Skeletal muscle tissue (tissue), 4 donors: ENCODE results near the gene TNIP2. TPM values are rescaled to one million over a fixed set of nuclear protein-coding genes. Genes with fewer than 3 reads are reported as not detected.
A peak's percentile ranks its signal among the peaks of the same experiment; 100 is the strongest.

Experiments used
- H3K27ac ChIP-seq: one replicate; pipeline ENCODE4 v1.7.0; 2013; ENCODE audit warnings: mild to moderate bottlenecking, low read depth, low read length, inconsistent platforms
- H3K27me3 ChIP-seq, 3 donors: one replicate each; pipeline ENCODE4 v1.7.0; 2013; ENCODE audit warnings: low read length in 3 of 3; ENCODE audit not compliant: control insufficient read depth in 3 of 3, insufficient read depth in 3 of 3
- H3K36me3 ChIP-seq, 3 donors: one replicate each; pipeline ENCODE4 v1.7.0; 2013; ENCODE audit warnings: low read length in 3 of 3; ENCODE audit not compliant: control insufficient read depth in 3 of 3, insufficient read depth in 3 of 3
- H3K4me1 ChIP-seq, 3 donors: one replicate each; pipeline ENCODE4 v1.7.0; 2013; ENCODE audit warnings: low read length in 3 of 3, mild to moderate bottlenecking in 3 of 3; ENCODE audit not compliant: control insufficient read depth in 3 of 3, insufficient read depth in 3 of 3
- H3K4me3 ChIP-seq, 3 donors: one replicate each; pipeline ENCODE4 v1.7.0; 2013; ENCODE audit warnings: low read length in 3 of 3
- H3K9ac ChIP-seq, 3 donors: one replicate each; pipeline ENCODE4 v1.7.0; 2013; ENCODE audit warnings: low read length in 3 of 3, mild to moderate bottlenecking in 3 of 3, moderate library complexity in 2 of 3, low read depth in 1 of 3
- H3K9me3 ChIP-seq, 3 donors: one replicate each; pipeline ENCODE4 v1.7.0; 2013; ENCODE audit warnings: low read length in 3 of 3; ENCODE audit not compliant: control insufficient read depth in 3 of 3
- total RNA-seq: library from RNA; depleted of rRNA; stranded (reverse); fragments of >200 nt; gene quantifications from one replicate; pipeline ENCODE4 v1.2.3, GENCODE V29; 2014
- donor health status: Osteomylitis.

Gene TNIP2
- total RNA-seq, 1 donor from 2014 or later = 14.6 TPM

GRCh38 chr4:2793586-2794485 lies 37.7 kb upstream of the TNIP2 start:
- Histone ChIP-seq H3K27ac (peak overlapping the region; percentile 62), H3K9me3 (no peaks in the 10 kb centered on the region), H3K4me1 (peaks cover 51 to 59% (median 58%) of the 10 kb centered on the region in 3 donors), H3K27me3 (no peaks in the 10 kb centered on the region), H3K4me3 (peak overlapping the region; percentile 69 to 73 (median 70)), H3K9ac (peak overlapping the region; percentile 61 to 74 (median 72)), H3K36me3 (no peaks in the 10 kb centered on the region)

- H3K27ac ChIP-seq = peak within 1 kb of the TSS; percentile 62
- no peaks in the 10 kb centered on the region for H3K9me3 ChIP-seq
- H3K4me3 ChIP-seq = peak within 1 kb of the TSS; percentile 69 to 73 (median 70)
- peak within 1 kb of the TSS; percentile 61 to 74 (median 72) for H3K9ac ChIP-seq
- peaks cover 52 to 59% (median 57%) of the 10 kb centered on the region in 3 donors for H3K4me1 ChIP-seq
- H3K27me3 ChIP-seq = no peaks in the 10 kb centered on the region
- no peaks in the 10 kb centered on the region for H3K36me3 ChIP-seq
Observed at GRCh38 chr4:2792711-2793585, 36.8 kb upstream of the TNIP2 start, which contains the start of gene SH3BP2. SH3BP2 (plus strand) TSS chr4:2793085; CDS start chr4:2820618, 27,533 bp downstream.

GRCh38 chr4:2792396-2792710 lies 36.2 kb upstream of the TNIP2 start:
- no peak overlapping the region for H3K27ac ChIP-seq
- H3K36me3 ChIP-seq = no peaks in the 10 kb centered on the region
- H3K4me1 ChIP-seq = peaks cover 52 to 59% (median 57%) of the 10 kb centered on the region in 3 donors
- H3K9ac ChIP-seq = no peak overlapping the region
- no peaks in the 10 kb centered on the region for H3K9me3 ChIP-seq
- H3K4me3 ChIP-seq = no peak overlapping the region
- H3K27me3 ChIP-seq = no peaks in the 10 kb centered on the region

GRCh38 chr4:2791518-2792395 lies 35.6 kb upstream of the TNIP2 start:
- Histone ChIP-seq H3K36me3 (no peaks in the 10 kb centered on the region), H3K4me1 (peaks cover 51 to 58% (median 55%) of the 10 kb centered on the region in 3 donors), H3K9me3 (no peaks in the 10 kb centered on the region), H3K27ac (no peak overlapping the region), H3K9ac (no peak overlapping the region), H3K4me3 (no peak overlapping the region), H3K27me3 (no peaks in the 10 kb centered on the region)

- Histone ChIP-seq H3K27me3 (no peaks in the 10 kb centered on the region), H3K4me3 (no peak overlapping the region), H3K36me3 (no peaks in the 10 kb centered on the region), H3K4me1 (peaks cover 45 to 57% (median 55%) of the 10 kb centered on the region in 3 donors), H3K27ac (no peak overlapping the region), H3K9ac (no peak overlapping the region), H3K9me3 (no peaks in the 10 kb centered on the region)
Observed at GRCh38 chr4:2790583-2791517, 34.7 kb upstream of the TNIP2 start.

- Histone ChIP-seq H3K4me3 (no peak overlapping the region), H3K4me1 (peaks cover 37 to 50% (median 48%) of the 10 kb centered on the region in 3 donors), H3K9me3 (no peaks in the 10 kb centered on the region), H3K27me3 (no peaks in the 10 kb centered on the region), H3K9ac (no peak overlapping the region), H3K27ac (no peak overlapping the region), H3K36me3 (no peaks in the 10 kb centered on the region)
Observed at GRCh38 chr4:2789793-2790582, 33.9 kb upstream of the TNIP2 start.

- H3K4me3 ChIP-seq = no peak overlapping the region
- no peak overlapping the region for H3K27ac ChIP-seq
- no peak overlapping the region for H3K9ac ChIP-seq
- no peaks in the 10 kb centered on the region for H3K9me3 ChIP-seq
- peaks cover 30 to 43% (median 42%) of the 10 kb centered on the region in 3 donors for H3K4me1 ChIP-seq
- H3K27me3 ChIP-seq = no peaks in the 10 kb centered on the region
- H3K36me3 ChIP-seq = no peaks in the 10 kb centered on the region
Observed at GRCh38 chr4:2789351-2789750, 33.2 kb upstream of the TNIP2 start.

GRCh38 chr4:2788532-2789103 lies 32.5 kb upstream of the TNIP2 start:
- H3K27ac ChIP-seq = no peak overlapping the region
- no peaks in the 10 kb centered on the region for H3K27me3 ChIP-seq
- H3K9ac ChIP-seq = peak overlapping the region in 1 of 3 donors; percentile 45
- H3K9me3 ChIP-seq = no peaks in the 10 kb centered on the region
- peaks cover 23 to 36% (median 34%) of the 10 kb centered on the region in 3 donors for H3K4me1 ChIP-seq
- no peaks in the 10 kb centered on the region for H3K36me3 ChIP-seq
- H3K4me3 ChIP-seq = no peak overlapping the region
